H1 (cell line): ENCODE measurements around the gene FOXC1. TPM values are rescaled to one million over a fixed set of nuclear protein-coding genes. Genes with fewer than 3 reads are reported as not detected.

ENCODE experiments used
- CTCF ChIA-PET: fragments of 300-600 bp; sonication (Branson Sonifier 250); formaldehyde crosslinking; loops from one replicate; lab custom pipeline; 2021; ENCODE audit not compliant: partially characterized antibody; lab: Charles Lee
- POLR2A ChIA-PET: fragments of 300-600 bp; sonication (Branson Sonifier 250); formaldehyde crosslinking; loops from one replicate; lab custom pipeline; 2021; ENCODE audit warnings: inconsistent platforms; ENCODE audit not compliant: partially characterized antibody; lab: Charles Lee
- DNase-seq, 2 experiments: peaks; one replicate each; pipeline versions ENCODE4 v3.0.0 to v3.0.0-alpha.2; 2010 to 2022; ENCODE audit warnings: low spot score in 2 of 2, low read depth in 1 of 2, mixed read lengths in 1 of 2
- FAIRE-seq: peaks from 2 replicates; lab custom pipeline; 2011; peaks lifted over from hg19 to GRCh38; lab: Jason Lieb, UNC
- H2AFZ ChIP-seq: 2 replicates; pipeline ENCODE4 v1.8.1; 2012; ENCODE audit warnings: low read length, inconsistent platforms
- H2AK5ac ChIP-seq: 2 replicates; pipeline ENCODE4 v1.6.1; 2013; ENCODE audit warnings: low read depth, low read length
- H2BK120ac ChIP-seq: replicated peaks from 2 replicates; pipeline ENCODE3; 2013; ENCODE audit warnings: low read depth, low read length, inconsistent platforms
- H2BK12ac ChIP-seq: 2 replicates; pipeline ENCODE4 v1.6.1; 2013; ENCODE audit warnings: low read depth, low read length
- H2BK15ac ChIP-seq: 2 replicates; pipeline ENCODE4 v1.6.1; 2013; ENCODE audit warnings: low read length
- H2BK20ac ChIP-seq: 2 replicates; pipeline ENCODE4 v1.6.1; 2013; ENCODE audit warnings: low read length
- H2BK5ac ChIP-seq: 2 replicates; pipeline ENCODE4 v1.6.1; 2013; ENCODE audit warnings: low read depth, low read length
- H3K14ac ChIP-seq: 2 replicates; pipeline ENCODE4 v1.6.1; 2013; ENCODE audit warnings: inconsistent platforms; ENCODE audit not compliant: insufficient read length
- H3K18ac ChIP-seq: 2 replicates; pipeline ENCODE4 v1.6.1; 2013; ENCODE audit warnings: low read length; ENCODE audit errors: extremely low read depth
- H3K23ac ChIP-seq: 2 replicates; pipeline ENCODE4 v1.6.1; 2013; ENCODE audit warnings: inconsistent platforms; ENCODE audit not compliant: insufficient read length
- H3K23me2 ChIP-seq: 2 replicates; pipeline ENCODE4 v1.6.1; 2013; ENCODE audit warnings: low read depth, low read length
- H3K27ac ChIP-seq: 2 replicates; pipeline ENCODE4 v1.6.1; 2011; ENCODE audit warnings: low read depth, low read length, inconsistent platforms
- H3K27me3 ChIP-seq, 4 experiments: replicated peaks in 1 of 4; 1 replicate in 1 of 4; 2 replicates in 3 of 4; pipeline versions ENCODE4 v1.6.1 to v1.8.1; 2011 to 2013; ENCODE audit warnings: low read length in 3 of 4, mild to moderate bottlenecking in 3 of 4, inconsistent platforms in 2 of 4, mixed read lengths in 2 of 4, moderate library complexity in 1 of 4; ENCODE audit not compliant: control insufficient read depth in 3 of 4, insufficient read depth in 3 of 4; ENCODE audit errors: extremely low read depth in 1 of 4
- H3K36me3 ChIP-seq, 4 experiments: 2 replicates each; pipeline versions ENCODE4 v1.6.1 to v1.8.1; 2011 to 2013; ENCODE audit warnings: mild to moderate bottlenecking in 4 of 4, low read length in 3 of 4, moderate library complexity in 2 of 4, control low read depth in 1 of 4, inconsistent platforms in 1 of 4; ENCODE audit not compliant: insufficient read depth in 4 of 4, control insufficient read depth in 2 of 4
- H3K4ac ChIP-seq: replicated peaks from 2 replicates; pipeline ENCODE3; 2013; ENCODE audit warnings: low read length, low read depth, mixed read lengths, inconsistent platforms; ENCODE audit not compliant: insufficient read length
- H3K4me1 ChIP-seq, 4 experiments: replicated peaks in 1 of 4; 1 replicate in 1 of 4; 2 replicates in 3 of 4; pipeline versions ENCODE4 v1.6.1 to v1.8.1; 2011 to 2013; ENCODE audit warnings: low read length in 3 of 4, inconsistent platforms in 2 of 4, mixed read lengths in 1 of 4; ENCODE audit not compliant: insufficient read depth in 4 of 4, control insufficient read depth in 3 of 4
- H3K4me2 ChIP-seq, 2 experiments: 2 replicates each; pipeline versions ENCODE4 v1.6.1 to v1.8.1; 2011 to 2013; ENCODE audit warnings: low read depth in 2 of 2, low read length in 2 of 2, control low read depth in 1 of 2, inconsistent platforms in 1 of 2, mild to moderate bottlenecking in 1 of 2; ENCODE audit not compliant: insufficient read depth in 1 of 2
- H3K4me3 ChIP-seq, 4 experiments: fragments of 200-600, 300-600 bp in 1 of 4; sonication (generic), shearing (Covaris generic), sonication (Bioruptor Twin) in 1 of 4; 2 replicates each; pipeline versions ENCODE4 v1.5.1 to v1.8.1; 2011 to 2016; ENCODE audit warnings: low read length in 4 of 4, low read depth in 3 of 4, control low read depth in 2 of 4, inconsistent platforms in 2 of 4, mild to moderate bottlenecking in 2 of 4, mixed read lengths in 1 of 4, moderate library complexity in 1 of 4; ENCODE audit not compliant: insufficient read depth in 2 of 4; ENCODE audit errors: extremely low read depth in 1 of 4
- H3K56ac ChIP-seq: replicated peaks from 2 replicates; pipeline ENCODE3; 2013; ENCODE audit warnings: low read depth, mild to moderate bottlenecking, mixed read lengths, low read length, inconsistent platforms; ENCODE audit not compliant: insufficient read length
- H3K79me1 ChIP-seq: 2 replicates; pipeline ENCODE4 v1.6.1; 2013; ENCODE audit warnings: low read depth, low read length, control low read depth
- H3K79me2 ChIP-seq, 2 experiments: 2 replicates each; pipeline versions ENCODE4 v1.6.1 to v1.8.1; 2012 to 2013; ENCODE audit warnings: low read length in 2 of 2, mild to moderate bottlenecking in 2 of 2, inconsistent platforms in 1 of 2; ENCODE audit not compliant: insufficient read depth in 2 of 2, control insufficient read depth in 1 of 2
- H3K9ac ChIP-seq, 4 experiments: replicated peaks in 1 of 4; 1 replicate in 1 of 4; 2 replicates in 3 of 4; pipeline versions ENCODE4 v1.6.1 to v1.8.1; 2011 to 2013; ENCODE audit warnings: low read depth in 3 of 4, low read length in 3 of 4, control low read depth in 2 of 4, mild to moderate bottlenecking in 2 of 4, moderate library complexity in 2 of 4, inconsistent platforms in 1 of 4; ENCODE audit errors: extremely low read depth in 1 of 4
- H3K9me3 ChIP-seq, 2 experiments: 2 replicates each; pipeline versions ENCODE4 v1.6.1 to v1.8.1; 2012 to 2013; ENCODE audit warnings: mild to moderate bottlenecking in 2 of 2, moderate library complexity in 2 of 2, control low read depth in 1 of 2, inconsistent platforms in 1 of 2, low read depth in 1 of 2, low read length in 1 of 2, mixed read lengths in 1 of 2; ENCODE audit not compliant: insufficient read depth in 2 of 2
- H4K20me1 ChIP-seq, 2 experiments: replicated peaks in 1 of 2; 2 replicates each; pipeline versions ENCODE3 to v1.8.1; 2011 to 2013; ENCODE audit warnings: inconsistent platforms in 2 of 2, low read length in 2 of 2, mild to moderate bottlenecking in 1 of 2; ENCODE audit not compliant: insufficient read depth in 2 of 2, control insufficient read depth in 1 of 2
- H4K5ac ChIP-seq: 2 replicates; pipeline ENCODE4 v1.6.1; 2013; ENCODE audit warnings: low read length, low read depth, mixed read lengths, inconsistent platforms; ENCODE audit not compliant: insufficient read length
- H4K8ac ChIP-seq: 2 replicates; pipeline ENCODE4 v1.8.0; 2013; ENCODE audit warnings: mild to moderate bottlenecking, moderate library complexity, low read length, inconsistent platforms; ENCODE audit not compliant: insufficient read depth; ENCODE audit errors: extremely low read depth
- H4K91ac ChIP-seq: replicated peaks from 2 replicates; pipeline ENCODE3; 2013; ENCODE audit warnings: low read length, mixed read lengths, inconsistent platforms; ENCODE audit not compliant: insufficient read length
- BACH1 ChIP-seq: IDR thresholded peaks from 2 replicates; pipeline ENCODE4 v1.6.1; 2012; ENCODE audit warnings: low read length, improper control_type of control experiment
- CBX5 ChIP-seq: fragments of 300-800, 300-1000 bp; sonication (generic); IDR thresholded peaks from 2 replicates; pipeline ENCODE4 v1.7.1; 2016; ENCODE audit warnings: antibody characterized with exemption, low read length, low read depth
- MAFK ChIP-seq: IDR thresholded peaks from 2 replicates; pipeline ENCODE4 v1.6.1; 2012; ENCODE audit warnings: low read depth, mild to moderate bottlenecking, improper control_type of control experiment, low read length
- PHF8 ChIP-seq: fragments of 200-600 bp; sonication (generic); conservative IDR thresholded peaks from 2 replicates; pipeline ENCODE4 v1.7.1; 2012; ENCODE audit warnings: low read depth, mild to moderate bottlenecking, inconsistent platforms, low read length, moderate library complexity
- SRF ChIP-seq: IDR thresholded peaks from 2 replicates; pipeline ENCODE4 v1.6.1; 2011; ENCODE audit warnings: mild to moderate bottlenecking, low read depth, low read length, moderate library complexity
- TAF1 ChIP-seq: IDR thresholded peaks from 2 replicates; pipeline ENCODE4 v1.6.1; 2011; ENCODE audit warnings: mild to moderate bottlenecking, low read depth, low read length
- TBP ChIP-seq: IDR thresholded peaks from 2 replicates; pipeline ENCODE4 v1.6.1; 2011; ENCODE audit warnings: low read depth, low read length, improper control_type of control experiment
- TCF12 ChIP-seq: IDR thresholded peaks from 2 replicates; pipeline ENCODE4 v1.6.1; 2011; ENCODE audit warnings: low read depth, mild to moderate bottlenecking, low read length
- WGBS, 2 experiments: shearing (Covaris generic) in 1 of 2; methylation state at CpG; one replicate each; pipeline versions ENCODE4 v1.1.6 to v1.1.7; 2013 to 2015; ENCODE audit warnings: low lambda C conversion rate in 2 of 2, mixed read lengths in 2 of 2, inconsistent platforms in 1 of 2, low coverage in 1 of 2, missing lambda C conversion rate in 1 of 2; ENCODE audit not compliant: insufficient replicate concordance in 2 of 2, insufficient coverage in 1 of 2, insufficient read length in 1 of 2; ENCODE audit errors: extremely low coverage in 1 of 2, missing lambda C conversion rate in 1 of 2; 5-methylcytosine and 5-hydroxymethylcytosine counted together
- polyA plus RNA-seq, 7 experiments: library from polyadenylated mRNA; depleted of rRNA in 3 of 7; stranded (reverse) in 5 of 7; unstranded in 2 of 7; fragments of >200 nt in 5 of 7; fragments of 200-250 nt in 2 of 7; gene quantifications; 1 replicate in 5 of 7; 2 replicates in 1 of 7; 4 replicates in 1 of 7; pipeline versions ENCODE4 v1.2.1 to v1.2.3, GENCODE V29; 2011 to 2013; ENCODE audit warnings: missing spikeins in 2 of 7, mixed read lengths in 2 of 7
- total RNA-seq: library from RNA; stranded (reverse); fragmentation: NEBNext Ultra II Directional; extraction: Animal tissue kit (Norgen Biotek cat#: 25700); gene quantifications from 2 replicates; pipeline ENCODE4 v1.2.1, GENCODE V29; 2021

Gene FOXC1
- total and polyA plus RNA-seq, 2 of the 8 experiments (the other 6 are each of a cell fraction or from before 2014, with no cell fraction given) = 0.22 TPM; not detected in 1

GRCh38 chr6:1591243-1591642 is 18.5 kb upstream of the FOXC1 start:
- CTCF ChIA-PET = interaction anchor here (1.1 kb wide), 1 partner anchor 765 kb away, joined by 3 read pairs; no protein-coding TSS in a partner anchor
- Histone ChIP-seq H3K23ac (no peak overlapping the region), H2BK120ac (no peak overlapping the region)
- no peak for TF ChIP-seq PHF8
- no peak for TF ChIP-seq SRF
- TF ChIP-seq TBP = no peak
- peak; percentile 33; the same call in 1 of the 2 replicates for TF ChIP-seq MAFK
- TF ChIP-seq BACH1 = peak; percentile 79
- TF ChIP-seq TAF1 = no peak
- TF ChIP-seq CBX5 = no peak
- TF ChIP-seq TCF12 = no peak
- TF ChIP-seq, all 59 proteins: peak for 2
- 90% methylated on average over 5 of the region's 5 CpGs; no CpG with 5 or more reads in 1 of the 2 experiments for WGBS, 2 experiments
- H3K27ac ChIP-seq = no peak overlapping the region
- H3K79me1 ChIP-seq = no peaks in the 10 kb centered on the region
- no peak overlapping the region for H2BK20ac ChIP-seq
- H2AK5ac ChIP-seq = no peak overlapping the region
- H2BK5ac ChIP-seq = no peak overlapping the region
- H2BK15ac ChIP-seq = no peak overlapping the region
- peaks cover 0 to 2% (median 0%) of the 10 kb centered on the region in 4 experiments; a peak in 2 of 7 replicates for H3K4me1 ChIP-seq
- no peak overlapping the region for H4K91ac ChIP-seq
- H2AFZ ChIP-seq = no peak overlapping the region
- POLR2A ChIA-PET = no interaction called here
- H3K9me3 ChIP-seq = no peaks in the 10 kb centered on the region
- peaks cover 3% of the 10 kb centered on the region; the same call in 1 of the 2 replicates for H3K23me2 ChIP-seq
- H3K14ac ChIP-seq = no peak overlapping the region
- no peak for FAIRE-seq
- H3K4me3 ChIP-seq = no peak overlapping the region
- H3K36me3 ChIP-seq = no peaks in the 10 kb centered on the region
- H3K4ac ChIP-seq = no peak overlapping the region
- H3K18ac ChIP-seq = no peak overlapping the region
- H4K20me1 ChIP-seq = peaks cover 0 to 3% of the 10 kb centered on the region in 2 experiments
- H3K79me2 ChIP-seq = no peaks in the 10 kb centered on the region
- no peaks in the 10 kb centered on the region; a peak in 1 of 7 replicates for H3K27me3 ChIP-seq
- H4K8ac ChIP-seq = no peak overlapping the region
- peak in 1 of 2 experiments; percentile 20 for DNase-seq
- no peak overlapping the region for H4K5ac ChIP-seq
- no peak overlapping the region for H3K4me2 ChIP-seq
- H2BK12ac ChIP-seq = no peak overlapping the region
- no peak overlapping the region for H3K56ac ChIP-seq
- no peak overlapping the region for H3K9ac ChIP-seq
